Putamen (tissue), 1 donor: ENCODE measurements around the gene FBXW7.
A peak's percentile ranks its signal among the peaks of the same experiment; 100 is the strongest.

Source experiments
- DNase-seq: peaks from one replicate; pipeline ENCODE4 v3.0.0-alpha.2; 2016; ENCODE audit warnings: low spot score

The FBXW7 gene

DNA sequence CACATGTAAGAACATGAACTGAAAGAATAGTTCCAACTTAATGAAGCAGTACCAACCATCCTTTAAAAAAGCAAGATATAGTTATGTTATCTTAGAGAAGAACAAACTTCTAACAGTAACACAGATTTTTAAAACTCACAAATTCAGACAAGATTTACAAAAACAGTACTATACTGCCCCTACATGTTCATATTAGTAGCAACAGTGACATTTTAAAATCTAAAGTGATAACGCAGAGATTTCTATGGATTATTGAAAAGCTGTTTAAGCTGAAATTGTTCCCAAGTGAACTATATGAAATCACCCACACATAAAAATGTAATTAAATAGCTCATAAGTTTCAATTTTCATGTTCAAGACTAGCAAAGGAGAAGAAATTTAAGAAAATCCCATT lies 166.0 kb downstream of the FBXW7 start:
- no peak for DNase-seq

DNA sequence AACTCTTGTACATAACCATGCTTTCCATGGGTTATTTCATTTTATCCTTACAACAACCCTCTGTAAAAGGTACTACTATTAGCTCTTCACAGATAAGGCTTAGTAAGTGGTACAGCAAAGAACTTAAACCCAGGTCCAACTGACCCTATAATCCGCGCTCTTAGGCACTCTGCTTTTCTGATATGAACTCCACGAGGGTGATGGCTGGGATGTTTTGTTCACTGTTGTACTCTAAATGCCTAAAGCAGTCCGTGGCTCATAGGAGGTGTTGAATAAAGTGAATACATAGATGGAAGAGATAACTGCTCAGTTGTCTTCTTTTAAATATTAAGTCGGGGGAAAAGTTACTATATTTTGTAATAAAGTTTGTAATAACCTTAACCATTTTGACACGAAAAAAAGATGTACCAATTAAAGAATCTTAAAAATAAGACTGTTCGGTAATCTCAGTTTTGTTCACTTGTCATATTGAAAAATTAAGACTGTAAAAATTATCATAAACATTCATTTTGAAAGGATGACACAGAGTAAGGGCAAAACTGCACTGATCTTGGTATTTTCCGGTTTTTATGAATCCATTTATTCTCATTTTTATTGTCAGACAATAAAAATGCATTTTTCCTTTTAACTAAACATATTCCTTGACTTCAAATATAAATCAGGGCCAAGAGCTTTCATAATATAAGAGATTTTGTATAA lies 166.5 kb downstream of the FBXW7 start:
- DNase-seq = no peak

DNA sequence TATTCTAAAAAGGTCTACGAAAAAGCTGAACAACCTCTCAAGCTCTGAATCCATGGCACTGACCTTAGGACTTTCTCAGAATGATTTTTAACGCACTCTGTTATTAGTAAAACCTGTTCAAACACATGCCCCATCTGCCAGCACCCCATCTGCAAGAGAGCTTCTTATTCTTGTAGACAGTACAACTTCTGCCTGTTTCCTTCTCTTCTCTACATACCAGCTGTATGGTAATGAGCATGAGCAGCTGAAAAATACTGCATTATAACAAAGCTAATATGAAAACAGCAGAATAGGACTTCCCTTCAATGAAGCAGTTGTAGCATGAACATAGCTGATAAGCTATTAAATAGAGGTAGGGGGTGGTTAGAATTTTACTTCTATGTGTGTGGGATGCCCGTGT lies 167.9 kb downstream of the FBXW7 start:
- DNase-seq = no peak

DNA sequence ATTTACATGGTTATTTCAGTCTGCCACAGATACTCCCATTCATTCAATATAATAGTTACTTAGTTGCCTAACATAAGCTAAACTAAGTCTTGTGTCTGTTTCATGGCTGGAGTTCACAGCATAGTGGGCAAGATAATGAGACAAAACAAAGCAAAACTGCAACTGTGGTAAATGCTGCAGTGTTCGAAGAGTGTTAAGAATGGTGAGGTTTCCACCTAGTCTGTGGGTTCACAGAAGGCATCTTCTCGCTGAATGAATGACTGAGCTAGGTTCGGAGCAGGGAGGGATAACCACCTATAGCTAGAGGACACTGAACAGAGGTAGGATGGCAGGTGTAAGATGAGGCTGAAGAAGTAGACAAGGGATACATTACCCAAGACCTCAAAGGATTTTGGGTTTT lies 171.0 kb downstream of the FBXW7 start:
- DNase-seq = no peak

DNA sequence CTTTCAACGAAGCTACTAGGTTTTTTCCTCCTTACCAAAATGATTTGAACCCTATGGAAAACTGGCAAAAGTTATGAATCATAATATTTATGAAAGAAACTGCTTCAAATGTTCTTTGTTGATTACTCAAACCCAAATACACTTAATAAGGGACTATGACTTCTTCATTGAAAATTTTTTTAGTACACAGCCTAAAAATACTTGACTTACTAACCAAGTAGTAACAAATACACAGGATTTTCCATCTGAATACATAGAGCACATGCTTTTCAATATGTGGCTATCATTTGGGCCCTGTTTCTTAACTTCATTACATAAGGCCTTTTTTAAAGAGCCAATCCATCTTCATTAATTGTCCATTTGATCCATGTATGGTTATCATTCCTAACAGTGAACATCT lies 171.5 kb downstream of the FBXW7 start:
- DNase-seq = no peak

DNA sequence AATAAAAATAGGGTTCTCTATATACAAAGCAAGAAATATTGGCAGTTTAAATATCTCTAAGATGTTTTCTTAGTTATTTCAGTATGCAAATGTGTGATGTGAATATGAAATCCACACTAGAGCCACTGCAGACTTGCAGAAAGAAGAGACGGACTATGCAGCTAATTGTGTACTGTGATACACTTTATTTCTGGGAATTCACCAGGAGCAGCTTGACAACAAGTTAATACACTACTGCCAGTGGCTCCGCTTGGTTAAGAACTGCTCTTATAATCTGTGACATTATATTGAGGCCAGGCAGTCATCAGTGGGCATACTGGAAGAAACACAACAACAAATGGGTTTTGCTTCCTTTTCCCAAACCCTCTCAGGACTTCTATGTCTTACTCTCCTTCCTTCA lies 172.0 kb downstream of the FBXW7 start:
- DNase-seq = no peak

DNA sequence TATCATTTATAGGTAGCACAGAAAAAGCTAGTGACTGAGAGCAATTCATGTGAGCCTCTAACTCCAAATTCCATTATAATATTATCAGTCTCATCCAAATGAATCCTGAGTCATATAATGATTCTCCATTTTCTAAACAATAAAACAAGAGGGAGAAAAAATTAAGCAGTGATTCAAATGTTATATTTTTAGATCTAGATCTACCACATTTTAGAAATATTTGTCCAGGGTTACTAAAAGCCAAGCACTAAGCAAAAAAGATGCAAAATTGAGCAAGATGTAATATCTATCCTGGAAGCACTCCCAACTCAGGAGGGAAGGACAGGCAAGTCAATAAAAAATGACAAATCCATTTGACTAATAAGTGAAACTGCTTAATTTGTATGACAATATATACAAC lies 172.8 kb downstream of the FBXW7 start:
- no peak for DNase-seq

DNA sequence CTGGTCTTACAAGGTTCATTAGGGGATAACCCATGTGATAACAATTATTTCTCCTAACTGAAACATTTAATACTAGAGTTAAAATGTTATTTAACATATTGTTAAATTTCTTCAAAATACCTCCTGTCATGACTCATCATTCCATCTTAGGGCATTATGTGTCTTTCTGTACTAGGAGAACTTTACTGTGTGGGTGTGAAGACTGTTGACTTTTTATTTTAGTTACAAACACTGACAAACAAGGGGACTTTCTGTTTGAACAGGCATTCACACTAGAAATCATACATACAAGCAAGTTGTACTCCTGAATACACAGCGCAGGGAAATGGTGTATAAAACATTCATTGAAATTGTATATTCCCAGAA lies 175.9 kb downstream of the FBXW7 start:
- DNase-seq = no peak

DNA sequence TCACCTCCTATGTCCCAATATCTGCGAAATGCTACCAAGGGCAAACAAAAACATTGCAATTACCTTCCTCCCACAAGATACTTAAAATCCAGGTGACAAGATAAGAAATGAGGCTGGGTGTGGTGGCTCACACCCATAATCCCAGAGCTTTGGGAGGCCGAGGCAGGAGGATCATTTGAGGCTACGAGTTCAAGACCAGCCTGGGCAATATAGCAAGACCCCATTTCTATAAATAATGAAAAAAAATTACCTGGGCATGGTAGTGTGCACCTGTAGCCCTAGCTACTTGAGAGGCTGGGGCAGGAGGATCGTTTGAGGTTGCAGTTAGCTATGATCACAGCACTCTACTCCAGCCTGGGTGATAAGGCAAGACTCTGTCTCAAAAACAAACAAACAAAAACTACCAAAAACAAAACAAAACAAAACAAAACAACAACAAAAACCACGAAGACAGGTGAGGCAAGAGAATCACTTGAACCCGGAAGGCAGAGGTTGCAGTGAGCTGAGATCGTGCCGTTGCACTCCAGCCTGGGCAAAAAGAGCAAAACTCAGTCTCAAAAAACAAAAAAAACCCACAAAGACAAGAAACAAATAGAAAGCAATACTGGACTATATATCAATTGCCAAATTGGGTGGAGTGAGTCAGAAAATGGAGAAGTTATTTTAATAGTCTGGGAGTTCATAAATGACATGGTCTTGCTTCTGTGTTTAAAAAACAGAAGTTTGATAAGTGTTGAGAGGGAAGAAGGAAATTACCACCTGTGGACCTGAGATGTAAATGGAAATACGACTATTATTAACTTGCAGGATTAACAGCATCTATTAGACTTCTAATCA lies 176.5 kb downstream of the FBXW7 start:
- no peak for DNase-seq

DNA sequence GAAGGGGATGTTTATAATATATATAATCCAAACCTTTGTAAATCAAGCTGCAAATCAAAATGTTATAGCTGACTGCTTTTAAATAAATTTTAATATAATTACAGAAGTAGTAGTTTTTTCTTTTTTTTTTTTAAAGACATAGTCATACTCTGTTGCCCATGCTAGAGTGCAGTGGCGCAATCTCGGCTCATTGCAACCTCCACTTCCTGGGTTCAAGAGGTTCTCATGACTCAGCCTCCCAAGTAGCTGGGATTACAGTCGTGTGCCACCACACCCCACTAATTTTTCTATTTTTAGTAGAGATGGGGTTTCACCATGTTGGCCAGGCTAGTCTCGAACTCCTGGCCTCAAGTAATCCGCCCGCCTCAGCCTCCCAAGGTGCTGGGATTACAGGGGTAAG lies 178.7 kb downstream of the FBXW7 start:
- no peak for DNase-seq

DNA sequence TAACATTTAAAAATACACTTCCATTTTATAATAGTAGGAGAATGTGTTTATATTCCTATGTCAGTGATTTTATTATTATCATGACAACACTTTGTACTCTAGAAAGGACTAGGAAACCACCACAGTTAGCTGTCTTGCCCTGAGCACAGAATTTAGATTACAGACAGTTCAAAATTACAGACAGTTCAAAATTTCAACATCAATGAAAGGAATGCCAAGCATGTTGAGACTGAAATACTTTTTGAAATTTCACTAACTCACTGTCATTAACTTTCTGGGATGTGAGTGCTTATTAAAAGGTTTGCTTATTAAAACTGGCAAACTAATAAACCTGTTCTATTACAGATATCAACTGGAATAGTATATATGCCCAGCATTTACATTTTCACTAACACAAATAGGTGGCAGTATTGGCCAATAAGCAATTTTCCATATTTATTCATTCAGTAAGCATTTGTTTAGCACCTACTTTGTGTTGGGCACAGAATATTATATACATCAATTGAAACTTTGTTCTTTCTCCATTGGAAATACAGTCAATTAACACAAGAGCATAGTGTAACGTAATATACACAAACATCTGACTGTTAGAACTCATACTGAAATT lies 179.4 kb downstream of the FBXW7 start:
- no peak for DNase-seq

DNA sequence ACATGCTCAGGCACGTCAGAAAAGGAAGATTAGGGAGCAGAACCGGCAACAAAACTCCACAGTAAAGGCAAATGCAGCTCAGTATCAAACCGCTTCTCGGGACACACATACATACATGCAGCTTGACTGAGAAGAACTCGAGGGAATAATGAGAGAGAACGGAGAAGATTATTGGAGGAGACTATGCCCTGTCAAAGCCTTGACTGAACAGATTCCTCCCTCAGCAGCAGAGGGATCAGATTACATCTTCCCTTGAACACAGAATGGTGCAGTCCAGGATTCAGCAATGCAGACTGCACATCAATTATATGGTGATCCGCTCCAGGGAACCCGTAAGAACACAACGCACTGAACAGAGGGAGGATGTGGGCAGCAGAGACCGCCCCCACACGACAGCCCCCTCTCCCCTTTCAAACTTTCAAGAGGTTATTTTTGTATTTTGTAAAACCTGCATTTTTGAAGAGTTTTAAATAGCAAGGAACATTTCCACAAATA lies 183.2 kb downstream of the FBXW7 start:
- peak; percentile 80 for DNase-seq

DNA sequence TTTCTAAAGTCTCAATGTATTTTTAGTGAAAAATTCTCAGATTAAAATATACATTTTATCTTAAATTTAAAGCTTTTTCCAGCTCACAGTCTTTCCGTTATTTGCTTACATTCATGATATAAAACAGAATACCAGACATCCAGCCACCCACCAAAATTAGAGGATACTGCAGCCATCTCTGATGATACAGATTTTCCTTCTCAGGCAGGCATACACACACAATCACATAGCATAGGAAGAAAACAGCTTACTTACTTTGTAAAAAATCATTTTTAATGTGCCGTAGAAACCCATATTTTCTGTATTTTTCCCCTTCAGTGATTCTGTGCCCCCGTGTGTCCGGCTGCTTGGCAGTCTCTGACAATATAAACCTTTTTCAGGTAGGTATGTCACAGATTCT lies 183.7 kb downstream of the FBXW7 start:
- DNase-seq = peak; percentile 4

DNA sequence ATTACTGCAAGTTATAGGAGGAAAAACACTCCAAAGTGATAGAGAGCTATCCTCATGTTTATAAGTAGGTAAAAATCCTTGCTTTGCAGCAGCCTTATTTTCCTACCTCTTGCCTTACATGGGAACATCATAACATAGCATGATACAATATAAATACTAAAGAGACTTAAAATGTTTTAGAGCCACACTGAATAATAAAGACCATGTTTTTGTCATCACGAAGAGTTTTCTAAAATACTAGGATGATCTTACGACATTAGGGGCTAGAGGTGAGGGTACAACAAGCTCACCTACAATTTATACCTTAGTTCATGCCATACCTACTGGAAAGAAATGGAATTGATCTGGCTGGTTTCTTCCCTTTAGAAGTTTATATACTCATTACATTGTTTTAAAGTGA lies 184.8 kb downstream of the FBXW7 start:
- no peak for DNase-seq

DNA sequence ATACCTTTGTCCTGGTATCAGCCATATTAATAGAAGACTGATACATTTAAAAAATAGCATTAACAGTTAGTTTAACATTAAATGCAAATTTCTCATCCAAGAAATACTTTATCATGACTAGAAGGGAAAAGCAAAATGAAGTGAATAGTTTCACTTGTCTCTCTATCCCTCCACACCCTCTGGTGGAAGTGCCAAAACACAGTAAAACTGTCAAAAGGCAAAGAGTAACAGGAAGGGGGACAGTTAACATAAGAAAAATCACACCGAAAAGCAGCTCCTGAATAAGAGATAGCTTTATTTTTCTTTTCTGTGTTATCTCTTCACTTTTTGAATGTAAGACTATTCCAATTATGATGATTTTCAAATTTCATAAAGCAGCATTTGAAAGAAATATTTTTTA lies 187.2 kb downstream of the FBXW7 start:
- peak; percentile 15 for DNase-seq

DNA sequence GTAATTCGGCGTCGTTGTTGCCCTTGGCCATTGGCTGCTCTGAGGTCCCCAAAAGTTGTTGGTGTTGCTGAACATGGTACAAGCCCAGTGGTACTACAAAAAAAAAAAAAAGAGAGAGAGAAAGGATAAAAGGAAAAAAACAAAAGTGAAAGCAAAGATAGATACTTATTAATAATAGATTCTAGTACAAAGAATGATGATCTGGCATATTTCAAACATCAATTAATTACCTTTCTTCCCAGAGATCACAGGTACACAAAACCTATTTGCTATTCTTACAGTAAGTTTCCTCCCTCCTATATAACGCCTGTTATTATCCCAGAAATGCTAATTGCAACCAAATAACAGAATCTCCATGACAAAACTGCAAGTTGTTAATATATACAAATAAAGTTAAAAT lies 188.9 kb downstream of the FBXW7 start:
- no peak for DNase-seq

DNA sequence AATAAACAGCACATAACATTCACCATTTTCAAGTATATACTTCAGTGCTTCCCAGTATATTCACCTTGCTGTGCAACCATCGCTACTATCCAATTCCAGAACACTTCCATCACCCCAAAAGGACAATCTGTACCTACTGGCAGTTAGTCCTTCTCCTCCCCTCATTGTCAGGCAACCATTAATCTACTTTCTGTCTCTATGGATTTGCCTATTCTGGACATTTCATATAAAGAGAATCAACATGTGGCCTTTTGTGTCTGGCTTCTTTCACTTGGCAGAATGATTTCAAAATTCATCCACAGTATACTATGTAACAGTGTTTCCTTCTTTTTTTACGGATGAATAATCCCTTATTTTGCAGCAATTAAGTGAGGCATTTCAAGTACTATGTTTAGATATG lies 189.4 kb downstream of the FBXW7 start:
- no peak for DNase-seq

DNA sequence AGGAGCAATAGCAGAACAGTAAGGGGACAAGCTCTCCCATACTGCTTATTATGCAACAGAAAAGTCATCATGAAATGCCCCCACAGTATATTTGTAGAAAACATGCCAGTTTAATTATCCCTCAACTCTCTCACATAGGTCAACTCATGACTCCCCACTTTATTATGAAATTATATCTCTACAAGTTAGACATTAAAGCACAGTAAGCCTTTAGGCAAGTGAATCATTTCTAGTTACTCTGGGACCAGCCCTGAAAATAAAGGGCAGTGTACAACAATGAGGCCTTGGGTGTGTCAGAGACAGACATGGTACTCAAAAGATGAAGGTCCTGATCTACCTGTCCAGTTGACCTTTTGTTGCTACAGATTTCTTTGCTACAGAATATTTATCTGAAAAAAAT lies 191.9 kb downstream of the FBXW7 start:
- DNase-seq = no peak

DNA sequence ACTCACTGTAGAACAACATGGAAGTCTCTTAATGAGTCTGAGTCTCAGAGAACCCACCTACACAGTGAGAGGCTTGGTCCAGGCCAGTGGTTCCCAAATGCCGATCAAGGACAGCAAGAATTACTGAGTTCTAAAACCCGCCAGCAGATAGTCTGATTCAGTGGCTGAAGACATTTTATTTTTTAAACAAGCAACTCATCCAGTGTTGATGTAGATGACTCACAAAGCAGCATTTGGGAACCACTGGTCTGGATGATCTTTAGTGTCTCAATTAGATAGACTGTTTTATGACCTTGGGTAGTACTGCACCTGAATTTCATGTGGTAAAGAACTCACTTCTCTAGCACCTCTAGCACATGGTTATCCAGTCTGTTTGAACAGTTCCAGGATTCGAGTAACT lies 193.6 kb downstream of the FBXW7 start:
- DNase-seq = no peak

DNA sequence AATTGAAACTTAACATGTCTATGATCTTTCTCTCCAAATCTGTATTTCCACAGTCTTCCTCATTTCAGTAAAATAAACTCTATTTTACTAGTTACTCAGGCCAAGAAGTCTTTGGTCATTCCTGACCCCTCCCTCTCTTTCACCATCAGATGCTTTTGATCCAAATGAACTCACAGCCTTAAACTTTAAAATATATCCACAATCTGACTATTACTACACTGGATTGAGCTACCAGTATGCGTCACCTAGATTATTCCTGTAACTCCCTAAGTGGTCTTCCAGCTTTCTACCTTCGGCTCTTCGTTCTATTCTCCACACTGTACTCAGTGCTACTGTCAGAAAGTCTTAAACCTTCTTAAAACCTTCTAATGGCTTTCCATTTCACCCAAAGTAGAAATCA lies 195.1 kb downstream of the FBXW7 start:
- DNase-seq = no peak

DNA sequence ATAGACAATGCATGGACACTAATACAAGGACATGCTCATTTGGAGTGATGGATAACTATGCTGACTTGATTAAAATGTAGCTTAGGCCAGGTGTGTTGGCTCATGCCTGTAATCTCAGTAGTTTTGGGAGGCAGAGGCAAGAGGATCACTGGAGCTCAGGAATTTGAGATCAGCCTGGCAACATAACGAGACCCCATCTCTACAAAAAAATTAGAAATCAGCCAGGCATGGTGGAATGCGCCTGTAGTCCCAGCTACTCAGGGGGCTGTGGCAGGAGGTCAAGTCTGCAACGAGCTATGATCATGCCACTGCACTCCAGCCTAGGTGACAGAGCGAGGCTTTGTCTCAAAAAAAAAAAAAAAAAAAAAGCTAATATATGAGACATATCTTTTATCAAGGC lies 196.3 kb downstream of the FBXW7 start:
- DNase-seq = no peak

DNA sequence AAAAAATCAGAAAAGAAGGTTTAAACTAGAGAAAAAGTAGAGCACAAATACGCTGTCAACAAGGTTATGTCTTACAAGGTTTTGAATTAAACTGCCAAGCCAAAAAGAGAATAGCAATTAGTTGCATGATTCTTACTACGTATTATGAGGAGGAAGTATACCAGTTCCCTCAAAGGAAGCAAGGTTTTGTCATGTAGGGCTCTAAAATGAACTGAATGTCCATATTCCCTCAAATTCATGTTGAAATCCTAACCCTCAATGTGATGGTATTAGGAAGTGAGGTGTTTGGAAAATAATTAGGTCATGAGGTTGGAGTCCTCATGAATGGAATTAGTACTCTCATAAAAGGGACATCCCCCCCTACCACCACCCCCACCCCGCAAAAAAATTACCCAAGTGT lies 201.0 kb downstream of the FBXW7 start:
- DNase-seq = no peak

DNA sequence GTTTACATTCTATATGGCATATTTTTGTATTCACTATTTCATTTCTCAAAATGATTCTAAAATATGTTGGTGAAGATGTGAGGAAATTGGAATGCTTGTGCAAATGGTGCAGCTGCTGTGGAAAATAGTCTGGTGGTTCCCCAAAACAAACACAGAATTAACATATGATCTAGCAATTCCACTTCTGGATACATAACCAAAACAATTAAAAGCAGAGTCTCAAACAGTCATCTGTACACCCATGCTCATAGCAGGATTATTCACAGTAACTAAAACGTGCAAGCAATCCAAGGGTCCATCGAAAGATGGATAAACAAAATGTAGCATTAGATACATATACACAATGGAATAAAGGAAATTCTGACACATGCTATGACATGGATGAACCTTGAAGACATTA lies 204.8 kb downstream of the FBXW7 start:
- no peak for DNase-seq
